NCI-H146 treated with DMSO at 0.1 percent for 48 hours (cell line): ENCODE data around the gene TGFB1.

Experiments
- DNase-seq: peaks from one replicate; lab custom pipeline; 2025; ENCODE audit not compliant: unreplicated experiment; lab: John Stamatoyannopoulos, UW

TGFB1 gene

GRCh38 chr19:41323023-41323422 is 30.7 kb downstream of the TGFB1 start:
- DNase-seq, result no peak

- no peak for DNase-seq
These were observed 31.3 kb downstream of the TGFB1 start for GRCh38 chr19:41322451-41322850.

- no peak for DNase-seq
These were observed 32.0 kb downstream of the TGFB1 start for GRCh38 chr19:41321600-41322270.

GRCh38 chr19:41321204-41321599 is 32.5 kb downstream of the TGFB1 start:
- no peak for DNase-seq

GRCh38 chr19:41320568-41320967 is 33.2 kb downstream of the TGFB1 start:
- no peak for DNase-seq

- no peak for DNase-seq
These were observed 33.6 kb downstream of the TGFB1 start for GRCh38 chr19:41320185-41320518.

GRCh38 chr19:41319500-41320184 is 34.1 kb downstream of the TGFB1 start:
- no peak for DNase-seq

- no peak for DNase-seq
These were observed 34.8 kb downstream of the TGFB1 start for GRCh38 chr19:41318696-41319499.

- no peak for DNase-seq
These were observed 37.3 kb downstream of the TGFB1 start for GRCh38 chr19:41316306-41316920.

GRCh38 chr19:41311613-41312012 is 42.1 kb downstream of the TGFB1 start:
- DNase-seq, result no peak

GRCh38 chr19:41311072-41311471 is 42.6 kb downstream of the TGFB1 start:
- no peak for DNase-seq

GRCh38 chr19:41310033-41310831 is 43.5 kb downstream of the TGFB1 start, which contains the start of gene CCDC97:
Gene CCDC97 (plus strand): TSS chr19:41310172. CDS start chr19:41310311, 139 bp downstream.
- peak; percentile 75 for DNase-seq

GRCh38 chr19:41309180-41310032 is 44.3 kb downstream of the TGFB1 start:
- no peak for DNase-seq

- peak; percentile 54 for DNase-seq
These were observed 45.1 kb downstream of the TGFB1 start for GRCh38 chr19:41308450-41309179.

GRCh38 chr19:41307954-41308449 is 45.7 kb downstream of the TGFB1 start:
- no peak for DNase-seq

- no peak for DNase-seq
These were observed 46.4 kb downstream of the TGFB1 start for GRCh38 chr19:41307090-41307875.

- no peak for DNase-seq
These were observed 47.6 kb downstream of the TGFB1 start for GRCh38 chr19:41305927-41306793.
